ENCODE data around the gene TOPORS. TPM values are rescaled to one million over a fixed set of nuclear protein-coding genes. Genes with fewer than 3 reads are reported as not detected.
A peak's percentile ranks its signal among the peaks of the same experiment; 100 is the strongest.
"Not testable (repeated sequence)": the region's sequence is repeated elsewhere in the genome, so short reads cannot be mapped to it uniquely, and the experiment has no call there.

The TOPORS gene
- total RNA-seq, 4 donors from 2014 or later = 12.8 to 49.3 (median 27.3) TPM

GRCh38 chr9:32551276-32552051 lies 922 bp downstream of the TOPORS start:
- Histone ChIP-seq H3K27me3 (no peaks in the 10 kb centered on the region), H3K27ac (peak overlapping the region; percentile 95 to 96), H3K36me3 (no peaks in the 10 kb centered on the region), H3K4me3 (peak overlapping the region; percentile 70 to 83), H3K9me3 (no peaks in the 10 kb centered on the region), H3K4me1 (no peaks in the 10 kb centered on the region)
- no peak for TF ChIP-seq CTCF (IDR thresholded peaks at IDR 0.05)
- no peak for TF ChIP-seq POLR2A (IDR thresholded peaks at IDR 0.05)
- DNase-seq = peak; percentile 26 to 42
- intact Hi-C loops (cut with DNase I; ENCODE audit: low total_unique reads) = no loop called here

GRCh38 chr9:32550562-32551275 lies 1.7 kb downstream of the TOPORS start:
- intact Hi-C loops (cut with DNase I; ENCODE audit: low total_unique reads) = no loop called here
- Histone ChIP-seq H3K27ac (peak overlapping the region; percentile 95 to 96), H3K4me3 (peak overlapping the region; percentile 70 to 83), H3K4me1 (no peaks in the 10 kb centered on the region), H3K9me3 (no peaks in the 10 kb centered on the region), H3K36me3 (no peaks in the 10 kb centered on the region), H3K27me3 (no peaks in the 10 kb centered on the region)
- peak; percentile 65 to 67 for TF ChIP-seq POLR2A (IDR thresholded peaks at IDR 0.05)
- peak in 1 of 4 experiments; percentile 23 for TF ChIP-seq CTCF (IDR thresholded peaks at IDR 0.05)
- peak; percentile 91 to 94 for DNase-seq

GRCh38 chr9:32550150-32550561 lies 2.2 kb downstream of the TOPORS start:
- Histone ChIP-seq H3K9me3 (no peaks in the 10 kb centered on the region), H3K27ac (peak overlapping the region; percentile 95 to 96), H3K4me3 (peak overlapping the region; percentile 70 to 83), H3K4me1 (no peaks in the 10 kb centered on the region), H3K36me3 (no peaks in the 10 kb centered on the region), H3K27me3 (no peaks in the 10 kb centered on the region)
- TF ChIP-seq CTCF (IDR thresholded peaks at IDR 0.05) (no peak), POLR2A (IDR thresholded peaks at IDR 0.05) (no peak)
- intact Hi-C loops (cut with DNase I; ENCODE audit: low total_unique reads) = no loop called here
- no peak for DNase-seq

GRCh38 chr9:32548213-32548612 lies 4.2 kb downstream of the TOPORS start:
- H3K4me1 ChIP-seq; H3K36me3 ChIP-seq; intact Hi-C loops (cut with DNase I; ENCODE audit: low total_unique reads); H3K27ac ChIP-seq; H3K4me3 ChIP-seq; DNase-seq; H3K9me3 ChIP-seq; H3K27me3 ChIP-seq: not testable (repeated sequence)

GRCh38 chr9:32545884-32546283 lies 6.5 kb downstream of the TOPORS start:
- Histone ChIP-seq H3K9me3 (no peaks in the 10 kb centered on the region), H3K27ac (no peak overlapping the region), H3K4me1 (no peaks in the 10 kb centered on the region), H3K36me3 (no peaks in the 10 kb centered on the region), H3K27me3 (no peaks in the 10 kb centered on the region), H3K4me3 (no peak overlapping the region)
- intact Hi-C loops (cut with DNase I; ENCODE audit: low total_unique reads) = no loop called here
- TF ChIP-seq CTCF (IDR thresholded peaks at IDR 0.05) (no peak), POLR2A (IDR thresholded peaks at IDR 0.05) (no peak)
- DNase-seq = no peak
